SK-N-SH (cell line): ENCODE data around the gene PCGF1. TPM values are rescaled to one million over a fixed set of nuclear protein-coding genes. Genes with fewer than 3 reads are reported as not detected.

ENCODE experiments used
- CTCF ChIA-PET: fragments of 300-600, 350-600 bp; formaldehyde crosslinking; extraction: SDS; loops from one replicate; lab custom pipeline; 2021; lab: Yijun Ruan, JAX
- POLR2A ChIA-PET: fragments of 350-600 bp; sonication (Branson Sonifier 250); formaldehyde crosslinking; extraction: SDS; loops from one replicate; lab custom pipeline; 2020; ENCODE audit warnings: antibody characterized with exemption, inconsistent platforms; lab: Yijun Ruan, JAX
- DNase-seq: peaks from one replicate; pipeline ENCODE4 v3.0.0; 2012
- H2AFZ ChIP-seq: fragments of 200-600 bp; sonication (generic); 2 replicates; pipeline ENCODE4 v1.8.1; 2016; ENCODE audit warnings: antibody characterized with exemption, mild to moderate bottlenecking, low read depth
- H3F3A ChIP-seq: fragments of 200-600 bp; sonication (generic); replicated peaks from 2 replicates; pipeline ENCODE3; 2016; ENCODE audit warnings: antibody characterized with exemption, mild to moderate bottlenecking; ENCODE audit not compliant: insufficient read depth
- H3K27ac ChIP-seq, 2 experiments: fragments of 200-500 bp in 1 of 2; fragments of 200-600 bp in 1 of 2; sonication (Bioruptor generic) in 1 of 2; sonication (generic), shearing (Covaris generic) in 1 of 2; 2 replicates each; pipeline versions ENCODE4 v1.5.1 to v1.6.1; 2014 to 2016; ENCODE audit warnings: low read depth in 2 of 2, inconsistent platforms in 1 of 2, low read length in 1 of 2, mild to moderate bottlenecking in 1 of 2, mixed read lengths in 1 of 2
- H3K27me3 ChIP-seq: fragments of 200-600 bp; sonication (generic), shearing (Covaris generic); 2 replicates; pipeline ENCODE4 v1.6.1; 2016; ENCODE audit warnings: mixed run types; ENCODE audit not compliant: insufficient read depth
- H3K36me3 ChIP-seq, 2 experiments: fragments of 200-500 bp in 1 of 2; fragments of 200-600 bp in 1 of 2; sonication (Bioruptor generic) in 1 of 2; sonication (generic) in 1 of 2; replicated peaks in 1 of 2; 2 replicates each; pipeline versions ENCODE3 to v1.5.1; 2014 to 2016; ENCODE audit warnings: low read length in 1 of 2, mild to moderate bottlenecking in 1 of 2; ENCODE audit not compliant: insufficient read depth in 2 of 2, control insufficient read depth in 1 of 2
- H3K4me1 ChIP-seq, 2 experiments: fragments of 200-500 bp in 1 of 2; fragments of 200-600 bp in 1 of 2; sonication (Bioruptor generic) in 1 of 2; sonication (generic), shearing (Covaris generic) in 1 of 2; 2 replicates each; pipeline versions ENCODE4 v1.5.1 to v1.6.1; 2014 to 2016; ENCODE audit warnings: low read depth in 1 of 2, low read length in 1 of 2, mixed run types in 1 of 2; ENCODE audit not compliant: insufficient read depth in 2 of 2, control insufficient read depth in 1 of 2
- H3K4me2 ChIP-seq: fragments of 200-600 bp; sonication (generic), shearing (Covaris generic); 2 replicates; pipeline ENCODE4 v1.6.1; 2017; ENCODE audit warnings: mixed run types
- H3K4me3 ChIP-seq, 2 experiments: fragments of 200-500 bp in 1 of 2; fragments of 200-600 bp in 1 of 2; sonication (Bioruptor generic) in 1 of 2; sonication (generic), shearing (Covaris generic) in 1 of 2; 2 replicates each; pipeline versions ENCODE4 v1.5.1 to v1.8.1; 2014 to 2016; ENCODE audit warnings: low read depth in 2 of 2, inconsistent platforms in 1 of 2, low read length in 1 of 2, mild to moderate bottlenecking in 1 of 2, mixed read lengths in 1 of 2, moderate library complexity in 1 of 2
- H3K79me2 ChIP-seq: fragments of 200-600 bp; sonication (generic); 2 replicates; pipeline ENCODE4 v1.8.1; 2017; ENCODE audit warnings: mild to moderate bottlenecking; ENCODE audit not compliant: insufficient read depth
- H3K9ac ChIP-seq: fragments of 200-600 bp; sonication (generic); 2 replicates; pipeline ENCODE4 v1.6.1; 2017; ENCODE audit warnings: mixed run types
- H3K9me2 ChIP-seq: fragments of 200-600 bp; sonication (generic); 2 replicates; pipeline ENCODE4 v1.6.1; 2017; ENCODE audit warnings: mixed run types
- H3K9me3 ChIP-seq: fragments of 200-600 bp; sonication (generic); 2 replicates; pipeline ENCODE4 v1.6.1; 2017; ENCODE audit warnings: mixed run types, mild to moderate bottlenecking, moderate library complexity
- H4K20me1 ChIP-seq: fragments of 200-600 bp; sonication (generic); 2 replicates; pipeline ENCODE4 v1.6.1; 2017; ENCODE audit warnings: mild to moderate bottlenecking, mixed run types; ENCODE audit not compliant: insufficient read depth
- CHD2 ChIP-seq: fragments of 150-350 bp; IDR thresholded peaks from 2 replicates; pipeline ENCODE4 v1.6.1; 2018; ENCODE audit warnings: low read length; ENCODE audit not compliant: partially characterized antibody
- CTCF ChIP-seq: fragments of 200-600 bp; sonication (generic); IDR thresholded peaks from 2 replicates; pipeline ENCODE4 v1.6.1; 2017; ENCODE audit warnings: antibody characterized with exemption, mild to moderate bottlenecking, moderate library complexity
- FOXM1 ChIP-seq: IDR thresholded peaks from 2 replicates; pipeline ENCODE4 v1.4.0; 2012; ENCODE audit warnings: low read depth, mild to moderate bottlenecking
- PBX3 ChIP-seq: IDR thresholded peaks from 2 replicates; pipeline ENCODE4; 2012
- POLR2AphosphoS5 ChIP-seq: IDR thresholded peaks from 2 replicates; pipeline ENCODE4 v1.6.1; 2012; ENCODE audit warnings: low read depth, low read length
- RAD21 ChIP-seq: IDR thresholded peaks from 2 replicates; pipeline ENCODE4 v1.6.1; 2012; ENCODE audit warnings: mild to moderate bottlenecking, low read length
- RFX5 ChIP-seq: IDR thresholded peaks from 2 replicates; pipeline ENCODE4 v1.6.1; 2012; ENCODE audit warnings: mild to moderate bottlenecking, improper control_type of control experiment, low read length
- TAF1 ChIP-seq: IDR thresholded peaks from 2 replicates; pipeline ENCODE4 v1.6.1; 2012; ENCODE audit warnings: low read depth, mild to moderate bottlenecking, low read length, moderate library complexity, borderline replicate concordance
- TCF12 ChIP-seq: IDR thresholded peaks from 2 replicates; pipeline ENCODE4 v1.4.0; 2012
- USF2 ChIP-seq: fragments of 150-350 bp; IDR thresholded peaks from 2 replicates; pipeline ENCODE4 v1.6.1; 2017; ENCODE audit warnings: antibody characterized with exemption, low read length, low read depth, borderline replicate concordance
- YY1 ChIP-seq: IDR thresholded peaks from 2 replicates; pipeline ENCODE4 v1.4.0; 2012; ENCODE audit warnings: low read depth, mild to moderate bottlenecking
- WGBS: methylation state at CpG from one replicate; pipeline ENCODE4 v1.1.6; 2017; ENCODE audit warnings: low lambda C conversion rate; 5-methylcytosine and 5-hydroxymethylcytosine counted together
- polyA plus RNA-seq, 3 experiments: library from polyadenylated mRNA; depleted of rRNA; stranded (reverse); fragments of >200 nt; gene quantifications; 2 replicates each; pipeline ENCODE4 v1.2.3, GENCODE V29; 2012

PCGF1 gene
- polyA plus RNA-seq, 1 of the 3 experiments (the other 2 are of a cell fraction): 44.9 TPM

- CTCF ChIA-PET: interaction anchor here (1.2 to 7.0 kb wide), 6 partner anchors 14 to 59 kb away, joined by 3 to 80 read pairs (median 10); partner anchors contain the start of genes CCDC142, LBX2, PCGF1 and TLX2
- Histone ChIP-seq H4K20me1 (no peaks in the 10 kb centered on the region), H3K36me3 (peaks cover 26 to 49% of the 10 kb centered on the region in 2 experiments), H3K9ac (peak overlapping the region; percentile 90), H3K4me3 (peak overlapping the region; percentile 83 to 99), H3K27ac (peak overlapping the region; percentile 68 to 92), H3K9me2 (no peaks in the 10 kb centered on the region), H2AFZ (peak overlapping the region; percentile 56), H3K4me1 (peaks cover 13 to 24% of the 10 kb centered on the region in 2 experiments), H3K27me3 (no peaks in the 10 kb centered on the region), H3K79me2 (peaks cover 45% of the 10 kb centered on the region), H3F3A (peaks cover 11% of the 10 kb centered on the region), H3K9me3 (no peaks in the 10 kb centered on the region), H3K4me2 (peak overlapping the region; percentile 90)
- POLR2A ChIA-PET: interaction anchor here (1.3 to 2.5 kb wide), 8 partner anchors 8 to 70 kb away, joined by 4 to 13 read pairs (median 6); partner anchors contain the start of genes CCDC142, MRPL53, PCGF1 and TLX2
- no peak for DNase-seq
- no peak for TF ChIP-seq RAD21
- 5% methylated on average over 22 of the region's 29 CpGs for WGBS
Observed at GRCh38 chr2:74528600-74529356, 21.3 kb upstream of the PCGF1 start.

GRCh38 chr2:74527741-74528140 is 20.2 kb upstream of the PCGF1 start:
- H3K4me3 ChIP-seq: no peak overlapping the region
- DNase-seq: no peak
- H3K4me2 ChIP-seq: peak overlapping the region; percentile 90; the same call in 1 of the 2 replicates
- H3K27ac ChIP-seq: no peak overlapping the region
- CTCF ChIA-PET: interaction anchor here (1.6 to 6.3 kb wide), 2 partner anchors 19 to 44 kb away, joined by 9 to 80 read pairs; partner anchors contain the start of genes CCDC142, PCGF1 and TTC31
- WGBS: 97% methylated on average over 9 of the region's 9 CpGs
- H3K9me3 ChIP-seq: no peaks in the 10 kb centered on the region
- peaks cover 11% of the 10 kb centered on the region for H3F3A ChIP-seq
- TF ChIP-seq USF2 (no peak), POLR2AphosphoS5 (no peak), YY1 (no peak), TCF12 (no peak), PBX3 (no peak), CHD2 (no peak), FOXM1 (no peak), RFX5 (no peak), TAF1 (no peak), CTCF (no peak)
- POLR2A ChIA-PET: interaction anchor here (2.5 kb wide), 1 partner anchor 27 kb away, joined by 10 read pairs; no protein-coding TSS in a partner anchor
- no peaks in the 10 kb centered on the region for H4K20me1 ChIP-seq
- H3K9ac ChIP-seq: no peak overlapping the region
- peaks cover 25 to 38% of the 10 kb centered on the region in 2 experiments for H3K36me3 ChIP-seq
- H3K9me2 ChIP-seq: no peaks in the 10 kb centered on the region
- no peaks in the 10 kb centered on the region for H3K27me3 ChIP-seq
- H3K4me1 ChIP-seq: peaks cover 13 to 24% of the 10 kb centered on the region in 2 experiments
- H3K79me2 ChIP-seq: peaks cover 45% of the 10 kb centered on the region
- H2AFZ ChIP-seq: no peak overlapping the region
